Measurements from ENCODE around the gene SEMA3F.
A peak's percentile ranks its signal among the peaks of the same experiment; 100 is the strongest.
"Not testable (repeated sequence)": the region's sequence is repeated elsewhere in the genome, so short reads cannot be mapped to it uniquely, and the experiment has no call there.

SEMA3F gene

DNA sequence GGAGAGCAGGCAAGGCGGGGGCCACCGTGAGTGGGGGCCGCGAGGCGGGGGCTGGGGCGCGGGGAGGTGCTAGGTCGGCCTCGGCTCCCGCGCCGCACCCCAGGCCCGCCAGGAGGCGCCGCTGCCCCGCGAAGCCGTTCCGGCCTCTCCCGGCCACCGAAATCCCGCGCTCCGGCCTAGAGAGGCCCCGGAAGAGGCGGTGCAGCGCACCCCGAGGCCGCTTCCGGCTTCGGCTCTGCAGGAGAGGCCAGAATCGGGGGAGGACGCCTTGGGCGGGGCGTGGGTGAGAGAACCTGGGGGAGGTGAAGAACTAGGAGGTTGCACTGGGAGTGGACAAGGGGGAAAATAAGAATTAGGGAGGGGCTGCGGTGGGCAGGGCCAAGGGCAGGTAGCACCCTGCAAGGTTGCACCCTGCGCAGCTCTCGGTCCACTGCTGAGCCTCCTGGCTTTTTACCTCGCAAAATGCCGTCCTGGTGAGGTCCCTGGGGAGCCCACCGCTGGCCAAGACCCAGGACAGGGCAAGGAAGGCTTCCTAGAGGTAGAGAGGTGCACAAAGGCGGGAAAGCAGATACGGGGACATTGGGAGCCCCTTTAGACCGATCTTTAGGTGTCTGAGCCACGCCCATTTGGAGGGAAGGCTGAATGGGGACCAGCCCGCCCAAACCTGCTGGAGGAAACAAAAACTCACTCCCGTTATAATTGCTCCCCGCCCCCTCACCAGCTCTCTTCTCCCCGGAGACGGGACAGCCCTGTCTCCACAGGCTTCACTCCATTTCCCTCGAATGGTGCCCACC lies 72.5 kb downstream of the SEMA3F start:
- Histone ChIP-seq H3K36me3 (ENCODE audit: insufficient read depth, low read length) (no peaks in the 10 kb centered on the region), H2AFZ (ENCODE audit: low read depth, low read length) (peak overlapping the region; percentile 33), H3K9me3 (ENCODE audit: low read length) (no peaks in the 10 kb centered on the region), H3K4me1 (ENCODE audit: insufficient read depth, low read length) (peaks cover 19% of the 10 kb centered on the region), H3K4me3 (ENCODE audit: low read length) (peak overlapping the region; percentile 75), H3K27me3 (ENCODE audit: insufficient read depth, low read length) (no peaks in the 10 kb centered on the region)

DNA sequence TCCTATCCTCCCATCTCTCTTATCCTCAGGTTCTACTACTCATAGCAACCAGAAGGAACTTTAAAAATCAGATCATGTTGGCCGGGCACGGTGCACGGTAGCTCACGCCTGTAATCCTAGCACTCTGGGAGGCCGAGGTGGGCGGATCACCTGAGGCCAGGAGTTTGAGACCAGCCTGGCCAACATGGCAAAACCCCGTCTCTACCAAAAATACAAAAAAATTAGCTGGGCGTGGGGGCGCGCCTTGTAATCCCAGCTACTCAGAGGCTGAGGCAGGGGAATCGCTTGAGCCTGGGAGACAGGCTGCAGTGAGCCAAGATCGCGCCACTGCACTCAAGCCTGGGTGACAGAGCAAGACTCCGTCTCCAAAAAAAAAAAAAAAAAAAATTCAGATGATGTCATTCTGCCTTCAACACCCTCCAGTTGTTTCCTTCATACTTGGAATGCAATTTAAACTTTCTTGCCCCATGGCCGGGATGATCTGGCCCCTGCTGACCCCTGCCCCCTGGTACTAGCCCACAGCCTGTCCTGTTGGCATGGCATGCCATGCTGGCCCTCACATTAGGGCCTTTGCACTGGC lies 73.2 kb downstream of the SEMA3F start:
- H2AFZ ChIP-seq (ENCODE audit: low read depth, low read length); H3K27me3 ChIP-seq (ENCODE audit: insufficient read depth, low read length); H3K9me3 ChIP-seq (ENCODE audit: low read length); H3K36me3 ChIP-seq (ENCODE audit: insufficient read depth, low read length): not testable (repeated sequence)
- Histone ChIP-seq H3K4me3 (ENCODE audit: low read length) (peak overlapping the region; percentile 75), H3K4me1 (ENCODE audit: insufficient read depth, low read length) (peaks cover 26% of the 10 kb centered on the region)

DNA sequence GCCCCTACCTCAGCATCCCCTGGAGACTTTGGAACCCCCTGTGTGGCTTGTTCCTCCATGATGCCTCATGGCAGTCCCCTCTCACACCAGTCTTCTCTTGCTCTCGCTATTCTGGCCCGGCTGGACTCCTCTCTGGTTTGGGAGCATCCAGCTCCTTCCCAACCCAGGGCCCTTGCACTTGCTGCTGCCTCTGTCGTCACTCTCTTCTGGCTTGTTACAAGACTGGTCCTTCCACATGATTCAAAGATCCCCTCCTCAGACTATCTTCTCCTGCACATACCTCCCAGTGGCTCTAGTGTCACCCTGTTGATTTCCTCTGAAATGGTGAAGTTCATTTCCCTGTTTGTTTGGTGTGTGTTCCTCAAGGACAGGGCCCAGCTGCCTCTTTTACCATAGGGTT lies 74.4 kb downstream of the SEMA3F start:
- H3K27me3 ChIP-seq (ENCODE audit: insufficient read depth, low read length) = no peaks in the 10 kb centered on the region
- no peaks in the 10 kb centered on the region for H3K9me3 ChIP-seq (ENCODE audit: low read length)
- H2AFZ ChIP-seq (ENCODE audit: low read depth, low read length) = no peak overlapping the region
- H3K4me3 ChIP-seq (ENCODE audit: low read length) = no peak overlapping the region
- peaks cover 32% of the 10 kb centered on the region for H3K4me1 ChIP-seq (ENCODE audit: insufficient read depth, low read length)
- no peaks in the 10 kb centered on the region for H3K36me3 ChIP-seq (ENCODE audit: insufficient read depth, low read length)

- Histone ChIP-seq H3K27me3 (ENCODE audit: insufficient read depth, low read length) (no peaks in the 10 kb centered on the region), H3K36me3 (ENCODE audit: insufficient read depth, low read length) (no peaks in the 10 kb centered on the region), H3K4me3 (ENCODE audit: low read length) (no peak overlapping the region)
Measured at GRCh38 chr3:50230104-50230793, 75.1 kb downstream of the SEMA3F start.

DNA sequence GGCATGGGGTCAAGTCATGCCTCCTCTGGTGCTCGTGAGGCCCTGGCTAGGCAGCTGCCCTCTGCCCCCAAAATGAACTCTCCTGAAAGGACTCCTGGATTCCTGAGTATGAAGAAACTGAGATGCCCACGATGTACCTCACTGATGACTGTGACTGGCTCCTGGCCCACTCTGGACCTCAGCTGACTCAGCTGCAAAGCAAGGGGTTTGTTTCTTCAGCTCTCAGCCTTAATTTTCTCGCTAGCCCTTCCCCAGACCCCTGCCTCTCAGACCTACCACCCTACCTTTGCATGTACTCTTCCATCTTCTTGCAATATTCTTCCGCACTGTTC lies 75.6 kb downstream of the SEMA3F start:
- Histone ChIP-seq H3K4me1 (ENCODE audit: insufficient read depth, low read length) (peaks cover 38% of the 10 kb centered on the region), H3K27me3 (ENCODE audit: insufficient read depth, low read length) (no peaks in the 10 kb centered on the region), H3K9me3 (ENCODE audit: low read length) (no peaks in the 10 kb centered on the region), H3K36me3 (ENCODE audit: insufficient read depth, low read length) (no peaks in the 10 kb centered on the region), H2AFZ (ENCODE audit: low read depth, low read length) (no peak overlapping the region), H3K4me3 (ENCODE audit: low read length) (no peak overlapping the region)

More at GRCh38 chr3:50230104-50230793, 75.1 kb downstream of the SEMA3F start:
- no peak overlapping the region for H2AFZ ChIP-seq (ENCODE audit: low read depth, low read length)
- H3K9me3 ChIP-seq (ENCODE audit: low read length) = no peaks in the 10 kb centered on the region
- peaks cover 35% of the 10 kb centered on the region for H3K4me1 ChIP-seq (ENCODE audit: insufficient read depth, low read length)

DNA sequence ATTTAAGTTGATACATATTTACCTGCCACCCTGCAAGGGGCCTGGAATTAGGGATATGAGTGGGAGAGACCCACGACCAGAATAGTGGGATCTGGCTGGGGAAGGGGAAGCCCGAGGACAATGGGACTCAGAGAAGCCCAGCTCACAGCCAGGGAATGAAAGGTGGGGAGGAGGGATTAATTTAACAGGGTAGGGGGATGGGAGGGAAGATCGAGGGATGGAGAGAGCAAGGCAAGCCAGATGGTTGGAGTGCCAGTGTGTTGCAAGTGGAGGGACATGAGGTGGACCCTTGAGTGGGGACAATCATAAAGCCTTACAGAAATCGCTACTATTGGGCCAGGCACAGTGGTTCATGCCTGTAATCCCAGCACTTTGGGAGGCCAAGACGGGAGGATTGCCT lies 76.5 kb downstream of the SEMA3F start:
- Histone ChIP-seq H3K27me3 (ENCODE audit: insufficient read depth, low read length) (no peaks in the 10 kb centered on the region), H3K4me1 (ENCODE audit: insufficient read depth, low read length) (peaks cover 38% of the 10 kb centered on the region), H2AFZ (ENCODE audit: low read depth, low read length) (no peak overlapping the region), H3K36me3 (ENCODE audit: insufficient read depth, low read length) (no peaks in the 10 kb centered on the region), H3K4me3 (ENCODE audit: low read length) (no peak overlapping the region), H3K9me3 (ENCODE audit: low read length) (no peaks in the 10 kb centered on the region)

GRCh38 chr3:50232303-50232702 lies 77.2 kb downstream of the SEMA3F start:
- peaks cover 34% of the 10 kb centered on the region for H3K4me1 ChIP-seq (ENCODE audit: insufficient read depth, low read length)
- H3K36me3 ChIP-seq (ENCODE audit: insufficient read depth, low read length) = no peaks in the 10 kb centered on the region
- H3K9me3 ChIP-seq (ENCODE audit: low read length) = no peaks in the 10 kb centered on the region
- H3K27me3 ChIP-seq (ENCODE audit: insufficient read depth, low read length) = no peaks in the 10 kb centered on the region
- H3K4me3 ChIP-seq (ENCODE audit: low read length) = no peak overlapping the region
- no peak overlapping the region for H2AFZ ChIP-seq (ENCODE audit: low read depth, low read length)

- H3K36me3 ChIP-seq (ENCODE audit: insufficient read depth, low read length) = no peaks in the 10 kb centered on the region
- H3K4me1 ChIP-seq (ENCODE audit: insufficient read depth, low read length) = peaks cover 36% of the 10 kb centered on the region
- H3K9me3 ChIP-seq (ENCODE audit: low read length) = no peaks in the 10 kb centered on the region
- no peak overlapping the region for H3K4me3 ChIP-seq (ENCODE audit: low read length)
- no peak overlapping the region for H2AFZ ChIP-seq (ENCODE audit: low read depth, low read length)
- no peaks in the 10 kb centered on the region for H3K27me3 ChIP-seq (ENCODE audit: insufficient read depth, low read length)
Measured at GRCh38 chr3:50233176-50233575, 78.1 kb downstream of the SEMA3F start.

GRCh38 chr3:50235716-50236483 lies 80.8 kb downstream of the SEMA3F start, which contains the start of gene GNAI2:
GNAI2 (plus strand) TSS chr3:50236204; CDS start chr3:50236336, 132 bp downstream.
- peaks cover 56% of the 10 kb centered on the region for H3K4me1 ChIP-seq (ENCODE audit: insufficient read depth, low read length)

DNA sequence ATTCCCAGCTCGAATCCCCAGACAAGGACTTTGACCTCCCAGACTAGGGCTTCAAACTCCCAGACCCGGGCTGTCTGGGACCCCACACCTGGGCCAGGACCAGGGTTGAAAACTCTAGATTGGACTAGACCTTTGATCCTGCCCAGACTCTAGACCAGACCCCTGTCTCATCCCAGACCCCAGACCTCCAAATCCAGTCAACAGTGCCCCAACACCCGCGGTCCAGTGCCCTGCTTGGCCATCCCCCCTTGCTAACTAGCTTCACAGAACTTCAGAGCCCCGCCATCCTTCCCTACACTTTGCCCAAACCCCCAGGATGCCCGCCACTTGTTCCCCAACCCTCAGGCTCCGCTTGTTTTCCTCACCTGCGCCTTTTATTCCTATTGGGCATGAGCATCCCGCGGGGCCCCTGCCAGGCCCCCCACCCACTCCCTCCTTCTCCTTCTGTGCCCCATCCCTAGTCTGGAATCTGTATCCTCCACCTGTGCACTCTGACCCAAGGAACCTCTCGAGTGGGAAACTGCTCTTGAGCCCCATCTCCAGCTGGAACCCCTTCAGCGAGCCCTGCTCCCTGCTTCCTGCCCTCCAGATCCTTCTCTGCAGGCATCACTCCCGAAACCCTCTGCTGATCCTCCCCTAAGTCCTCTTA lies 81.5 kb downstream of the SEMA3F start:
- peaks cover 7% of the 10 kb centered on the region for H3K36me3 ChIP-seq (ENCODE audit: insufficient read depth, low read length)
- no peaks in the 10 kb centered on the region for H3K27me3 ChIP-seq (ENCODE audit: insufficient read depth, low read length)
- H3K4me3 ChIP-seq (ENCODE audit: low read length) = peak overlapping the region; percentile 94
- H3K9me3 ChIP-seq (ENCODE audit: low read length) = no peaks in the 10 kb centered on the region
- no peak overlapping the region for H2AFZ ChIP-seq (ENCODE audit: low read depth, low read length)
- peaks cover 63% of the 10 kb centered on the region for H3K4me1 ChIP-seq (ENCODE audit: insufficient read depth, low read length)

More at GRCh38 chr3:50235716-50236483, 80.8 kb downstream of the SEMA3F start, which contains the start of gene GNAI2:
- Histone ChIP-seq H3K9me3 (ENCODE audit: low read length) (no peaks in the 10 kb centered on the region), H2AFZ (ENCODE audit: low read depth, low read length) (no peak within 1 kb of the TSS), H3K36me3 (ENCODE audit: insufficient read depth, low read length) (peaks cover 7% of the 10 kb centered on the region), H3K4me3 (ENCODE audit: low read length) (peak within 1 kb of the TSS; percentile 94), H3K27me3 (ENCODE audit: insufficient read depth, low read length) (no peaks in the 10 kb centered on the region)

- Histone ChIP-seq H3K4me1 (ENCODE audit: insufficient read depth, low read length) (peaks cover 69% of the 10 kb centered on the region), H3K36me3 (ENCODE audit: insufficient read depth, low read length) (peaks cover 7% of the 10 kb centered on the region), H3K9me3 (ENCODE audit: low read length) (no peaks in the 10 kb centered on the region), H3K4me3 (ENCODE audit: low read length) (peak overlapping the region; percentile 94), H3K27me3 (ENCODE audit: insufficient read depth, low read length) (no peaks in the 10 kb centered on the region), H2AFZ (ENCODE audit: low read depth, low read length) (no peak overlapping the region)
Measured at GRCh38 chr3:50237133-50237651, 82.1 kb downstream of the SEMA3F start.

GRCh38 chr3:50237754-50238548 lies 82.8 kb downstream of the SEMA3F start:
- Histone ChIP-seq H2AFZ (ENCODE audit: low read depth, low read length) (no peak overlapping the region), H3K27me3 (ENCODE audit: insufficient read depth, low read length) (no peaks in the 10 kb centered on the region), H3K4me1 (ENCODE audit: insufficient read depth, low read length) (peaks cover 69% of the 10 kb centered on the region), H3K36me3 (ENCODE audit: insufficient read depth, low read length) (peaks cover 10% of the 10 kb centered on the region), H3K4me3 (ENCODE audit: low read length) (peak overlapping the region; percentile 94), H3K9me3 (ENCODE audit: low read length) (no peaks in the 10 kb centered on the region)

Data from neuron (in vitro differentiated cells).